Effector memory CD4-positive, alpha-beta T cell (primary cell): ENCODE measurements around the gene CNP.

Experiments
- DNase-seq, 3 donors: peaks; one replicate each; pipeline ENCODE4 v3.0.0-alpha.2; 2020
- H3K27ac ChIP-seq: 2 replicates; pipeline ENCODE4 v1.7.0; 2013; ENCODE audit warnings: mild to moderate bottlenecking, low read length, moderate library complexity; ENCODE audit not compliant: insufficient read depth, poor library complexity, severe bottlenecking
- H3K27me3 ChIP-seq: replicated peaks from 2 replicates; pipeline ENCODE4 v1.7.0; 2013; ENCODE audit warnings: mild to moderate bottlenecking, low read length; ENCODE audit not compliant: insufficient read depth, control insufficient read depth, poor library complexity, severe bottlenecking
- H3K36me3 ChIP-seq: 2 replicates; pipeline ENCODE4 v1.7.0; 2013; ENCODE audit warnings: mild to moderate bottlenecking, low read length, moderate library complexity; ENCODE audit not compliant: control insufficient read depth, insufficient read depth
- H3K4me1 ChIP-seq: 2 replicates; pipeline ENCODE4 v1.7.0; 2013; ENCODE audit warnings: low read length, mild to moderate bottlenecking; ENCODE audit not compliant: control insufficient read depth, insufficient read depth, poor library complexity, severe bottlenecking
- H3K4me3 ChIP-seq: 2 replicates; pipeline ENCODE4 v1.7.0; 2013; ENCODE audit warnings: low read length, low read depth, mild to moderate bottlenecking; ENCODE audit not compliant: insufficient read depth, poor library complexity, severe bottlenecking
- H3K9me3 ChIP-seq: 2 replicates; pipeline ENCODE4 v1.7.0; 2013; ENCODE audit warnings: mild to moderate bottlenecking, low read length, moderate library complexity; ENCODE audit not compliant: control insufficient read depth

The CNP gene

DNA sequence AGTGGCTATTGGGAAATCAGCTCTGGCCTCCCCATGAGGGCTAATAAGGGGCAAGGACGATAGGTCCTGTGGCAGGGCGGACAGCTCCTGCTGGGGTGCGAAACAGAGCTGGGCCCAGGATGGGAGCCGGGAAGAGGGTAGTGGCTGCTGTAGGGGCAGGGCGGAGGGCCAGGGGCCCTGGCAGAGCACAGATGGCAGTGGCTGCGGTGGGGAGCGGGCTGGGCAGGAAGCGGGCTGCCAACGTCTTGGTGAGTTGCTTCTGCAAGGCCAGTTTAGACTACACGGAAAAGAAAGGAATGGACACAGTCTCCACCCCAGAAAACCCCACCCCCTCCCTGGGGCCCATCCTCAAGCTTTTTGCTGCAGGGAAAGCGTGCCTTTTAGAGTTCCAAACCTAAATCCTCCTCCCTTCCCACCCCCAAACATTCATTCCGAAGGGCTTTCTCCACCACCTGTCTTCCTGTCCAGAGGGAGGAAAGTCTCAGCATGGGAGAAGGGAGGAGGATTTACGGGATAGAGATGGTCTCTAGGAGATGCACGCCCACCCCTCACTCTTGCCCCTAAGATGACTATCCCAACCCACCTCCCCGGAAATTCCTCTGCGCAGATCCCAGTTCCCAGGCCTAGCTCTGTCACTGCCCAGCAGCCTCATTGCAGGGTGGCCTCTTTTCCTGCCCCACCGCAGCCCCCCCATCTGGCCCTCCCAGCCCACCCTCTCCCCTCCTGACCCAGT lies 60.4 kb downstream of the CNP start:
- no peaks in the 10 kb centered on the region for H3K9me3 ChIP-seq
- DNase-seq = no peak
- no peaks in the 10 kb centered on the region for H3K27me3 ChIP-seq
- H3K4me3 ChIP-seq = no peak overlapping the region
- H3K36me3 ChIP-seq = peaks cover 24% of the 10 kb centered on the region
- peaks cover 6% of the 10 kb centered on the region for H3K4me1 ChIP-seq
- H3K27ac ChIP-seq = no peak overlapping the region
